ENCODE measurements around the gene PSMD3.
A peak's percentile ranks its signal among the peaks of the same experiment; 100 is the strongest.
"Not testable (repeated sequence)": the region's sequence is repeated elsewhere in the genome, so short reads cannot be mapped to it uniquely, and the experiment has no call there.

Gene PSMD3

GRCh38 chr17:40000161-40000560, 19.6 kb downstream of the PSMD3 start:
- DNase-seq: no peak

GRCh38 chr17:40001335-40001734, 20.7 kb downstream of the PSMD3 start:
- DNase-seq: not testable (repeated sequence)

GRCh38 chr17:40004072-40004471, 23.5 kb downstream of the PSMD3 start:
- no peak for DNase-seq

GRCh38 chr17:40004712-40005111, 24.1 kb downstream of the PSMD3 start:
- DNase-seq: no peak

GRCh38 chr17:40005520-40005919, 24.9 kb downstream of the PSMD3 start:
- DNase-seq: no peak

- not testable (repeated sequence) for DNase-seq
These were observed 30.4 kb downstream of the PSMD3 start for GRCh38 chr17:40010946-40011500.

- not testable (repeated sequence) for DNase-seq
These were observed 31.5 kb downstream of the PSMD3 start for GRCh38 chr17:40012017-40012647.

- DNase-seq: no peak
These were observed 33.9 kb downstream of the PSMD3 start for GRCh38 chr17:40014375-40014980.

- DNase-seq: no peak
These were observed 34.7 kb downstream of the PSMD3 start, which contains the start of gene CSF3 for GRCh38 chr17:40015005-40015997. Gene CSF3 (plus strand): TSS chr17:40015440. CDS start chr17:40015475, 35 bp downstream.

- no peak for DNase-seq
These were observed 35.7 kb downstream of the PSMD3 start for GRCh38 chr17:40015998-40016985.

GRCh38 chr17:40017422-40018080, 36.9 kb downstream of the PSMD3 start:
- no peak for DNase-seq

GRCh38 chr17:40018211-40019121, 37.9 kb downstream of the PSMD3 start:
- peak; percentile 33 for DNase-seq

- no peak for DNase-seq
These were observed 38.8 kb downstream of the PSMD3 start for GRCh38 chr17:40019140-40019991.

- DNase-seq: no peak
These were observed 39.5 kb downstream of the PSMD3 start for GRCh38 chr17:40020146-40020545.

GRCh38 chr17:40021451-40021971, 40.9 kb downstream of the PSMD3 start:
- DNase-seq: no peak

GRCh38 chr17:40022497-40022896, 41.9 kb downstream of the PSMD3 start:
- DNase-seq: no peak

GRCh38 chr17:40022961-40023541, 42.4 kb downstream of the PSMD3 start:
- no peak for DNase-seq

- DNase-seq: no peak
These were observed 43.1 kb downstream of the PSMD3 start for GRCh38 chr17:40023590-40024292.
